ENCODE measurements around the gene CORO1C.
"Not testable (repeated sequence)": the region's sequence is repeated elsewhere in the genome, so short reads cannot be mapped to it uniquely, and the experiment has no call there.

The CORO1C gene

DNA sequence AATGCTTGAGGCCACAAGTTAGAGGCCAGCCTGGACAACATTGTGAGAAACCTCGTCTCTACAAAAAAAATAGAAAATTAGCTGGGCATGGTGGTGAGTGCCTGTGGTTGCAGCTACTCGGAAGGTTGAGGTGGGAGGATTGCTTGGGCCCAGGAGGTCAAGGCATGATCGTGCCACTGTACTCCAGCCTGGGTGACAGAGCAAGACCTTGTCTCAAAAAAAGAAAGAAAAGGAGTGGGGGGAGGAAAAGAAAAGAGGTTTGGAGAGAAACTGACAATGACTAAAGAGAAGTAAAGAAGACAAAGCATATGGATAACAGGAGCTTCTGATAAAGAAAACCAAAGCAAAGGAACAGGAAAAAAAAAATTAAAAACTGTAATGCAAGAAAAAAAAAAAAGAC lies 60.2 kb downstream of the CORO1C start:
- no peak for DNase-seq

DNA sequence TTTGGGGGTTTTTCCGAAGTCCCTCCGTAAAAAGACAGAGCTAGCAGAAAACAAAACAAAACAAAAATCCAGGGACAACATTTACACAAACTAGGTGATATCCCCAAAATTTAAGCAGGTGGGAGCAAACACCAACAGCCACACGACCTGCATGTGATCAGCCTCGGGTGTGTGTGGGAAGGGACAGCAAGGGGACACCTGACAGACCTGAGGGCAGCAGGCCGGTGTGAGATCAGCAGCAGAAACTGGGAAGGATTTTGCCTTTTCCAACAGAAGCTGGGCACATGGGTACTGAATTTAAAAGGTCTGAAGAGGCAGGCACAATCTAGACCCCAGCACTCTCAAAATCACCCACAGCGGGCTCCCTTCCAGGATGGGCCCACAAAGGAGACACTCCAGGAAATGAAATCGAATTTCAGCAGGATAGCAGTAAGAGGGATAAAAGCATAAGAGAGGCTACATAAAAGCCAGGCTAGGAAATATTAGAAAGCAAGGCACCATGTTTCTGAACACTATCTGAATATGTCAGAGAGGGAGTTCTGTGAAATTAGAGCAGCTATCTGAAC lies 61.2 kb downstream of the CORO1C start:
- DNase-seq = no peak

DNA sequence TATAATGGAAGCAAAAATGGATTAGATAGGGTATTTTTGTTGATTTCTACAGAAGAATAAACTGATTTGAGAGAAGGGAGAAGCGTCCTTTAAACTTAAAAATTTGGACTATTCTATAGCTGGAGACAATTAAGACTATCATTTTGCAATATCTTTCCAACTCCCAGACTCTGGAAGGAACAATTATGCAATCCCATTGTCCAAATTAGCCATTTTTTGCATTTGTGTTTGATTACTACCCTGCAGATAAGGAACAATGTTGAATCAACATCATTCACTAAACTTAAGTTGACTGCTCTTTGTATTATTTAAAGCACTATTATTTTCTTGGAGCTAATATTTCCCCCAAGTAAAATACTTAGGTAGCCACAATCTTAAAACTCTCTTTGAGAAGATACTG lies 62.8 kb downstream of the CORO1C start:
- no peak for DNase-seq

DNA sequence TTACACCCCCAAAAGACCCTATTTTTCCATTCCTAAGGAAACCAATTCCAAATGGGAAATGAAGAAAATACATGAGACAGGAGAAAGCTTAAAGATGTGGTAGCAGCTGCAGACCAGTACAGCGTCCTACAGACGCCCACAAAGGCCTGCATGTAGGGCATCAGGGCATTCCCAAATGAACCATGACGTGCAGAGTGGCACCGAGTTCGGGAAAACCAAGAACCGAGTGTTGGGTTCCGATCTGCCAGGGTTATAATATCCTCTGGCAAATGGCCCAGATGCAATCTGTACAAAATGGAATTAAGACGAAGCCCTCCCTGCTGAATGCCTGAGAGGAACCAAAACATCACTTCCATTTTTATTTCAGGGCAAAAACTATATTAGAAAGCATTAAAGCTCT lies 63.3 kb downstream of the CORO1C start:
- no peak for DNase-seq

DNA sequence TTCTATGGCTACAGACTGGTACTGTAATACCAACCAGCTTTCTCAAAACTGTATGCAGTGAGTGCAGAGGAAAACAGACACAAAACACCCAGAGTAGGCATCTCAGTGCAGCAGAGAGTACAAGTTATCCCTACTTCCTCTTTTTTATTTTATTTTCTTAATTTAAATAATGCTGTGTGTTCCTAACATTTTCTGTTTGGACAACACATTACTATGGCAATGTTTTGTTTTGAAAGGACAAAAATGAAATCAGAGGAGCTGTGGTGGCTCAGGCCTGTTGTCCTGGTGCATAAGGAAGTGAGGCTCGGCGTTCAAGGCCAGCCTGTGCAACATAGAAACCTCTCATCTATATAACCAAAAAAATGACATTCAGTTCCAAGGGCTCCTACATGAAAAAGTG lies 64.0 kb downstream of the CORO1C start:
- DNase-seq = no peak

DNA sequence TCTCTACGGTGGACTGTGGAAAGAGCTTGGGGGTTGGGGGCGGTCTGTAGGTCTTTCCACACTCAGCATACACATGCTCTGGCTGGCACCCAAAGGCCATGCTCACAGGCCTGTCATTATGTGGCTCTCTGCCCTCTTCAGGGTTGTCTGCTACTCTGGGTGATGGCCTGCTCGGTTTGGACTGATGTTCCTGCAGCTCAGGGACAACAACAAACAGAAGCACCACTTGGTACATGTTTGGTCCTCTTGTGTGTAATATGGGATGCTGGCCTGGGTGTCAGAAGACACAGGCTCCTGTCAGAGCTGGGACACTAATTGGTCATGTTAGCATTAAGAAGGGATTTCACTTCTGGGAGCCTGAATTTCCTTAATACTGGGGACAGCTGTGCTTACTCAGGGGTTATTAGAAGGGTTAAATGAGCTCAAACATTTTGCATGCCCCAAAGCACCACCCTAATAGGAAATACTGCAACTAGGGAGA lies 64.9 kb downstream of the CORO1C start:
- DNase-seq = no peak

DNA sequence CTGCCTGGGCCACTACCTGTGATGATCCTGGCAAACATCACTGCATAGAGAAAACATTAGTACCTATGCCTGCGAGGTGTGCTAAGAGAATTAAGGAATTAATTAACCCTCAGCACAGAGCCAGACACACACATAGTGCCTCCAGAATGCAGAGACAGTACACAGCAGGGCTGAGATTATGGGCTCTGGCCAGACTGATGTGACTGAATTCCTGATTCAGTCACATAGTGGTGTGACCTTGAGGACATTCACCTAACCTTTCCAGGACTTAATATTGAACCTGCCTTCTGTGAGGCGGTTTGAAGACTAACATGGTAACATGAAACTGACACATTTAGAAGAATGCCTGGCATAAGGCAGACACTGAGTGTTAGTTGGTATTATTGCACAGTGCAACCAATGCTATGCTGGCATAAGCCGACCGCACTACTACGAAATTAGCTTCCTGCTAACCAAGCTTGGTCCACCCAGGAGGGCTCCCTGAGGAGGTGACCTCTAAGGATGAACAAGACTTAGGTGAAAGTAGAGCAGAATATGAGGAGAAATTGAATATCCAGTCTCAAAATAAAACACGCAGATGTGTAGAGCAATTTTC lies 65.6 kb downstream of the CORO1C start:
- no peak for DNase-seq

DNA sequence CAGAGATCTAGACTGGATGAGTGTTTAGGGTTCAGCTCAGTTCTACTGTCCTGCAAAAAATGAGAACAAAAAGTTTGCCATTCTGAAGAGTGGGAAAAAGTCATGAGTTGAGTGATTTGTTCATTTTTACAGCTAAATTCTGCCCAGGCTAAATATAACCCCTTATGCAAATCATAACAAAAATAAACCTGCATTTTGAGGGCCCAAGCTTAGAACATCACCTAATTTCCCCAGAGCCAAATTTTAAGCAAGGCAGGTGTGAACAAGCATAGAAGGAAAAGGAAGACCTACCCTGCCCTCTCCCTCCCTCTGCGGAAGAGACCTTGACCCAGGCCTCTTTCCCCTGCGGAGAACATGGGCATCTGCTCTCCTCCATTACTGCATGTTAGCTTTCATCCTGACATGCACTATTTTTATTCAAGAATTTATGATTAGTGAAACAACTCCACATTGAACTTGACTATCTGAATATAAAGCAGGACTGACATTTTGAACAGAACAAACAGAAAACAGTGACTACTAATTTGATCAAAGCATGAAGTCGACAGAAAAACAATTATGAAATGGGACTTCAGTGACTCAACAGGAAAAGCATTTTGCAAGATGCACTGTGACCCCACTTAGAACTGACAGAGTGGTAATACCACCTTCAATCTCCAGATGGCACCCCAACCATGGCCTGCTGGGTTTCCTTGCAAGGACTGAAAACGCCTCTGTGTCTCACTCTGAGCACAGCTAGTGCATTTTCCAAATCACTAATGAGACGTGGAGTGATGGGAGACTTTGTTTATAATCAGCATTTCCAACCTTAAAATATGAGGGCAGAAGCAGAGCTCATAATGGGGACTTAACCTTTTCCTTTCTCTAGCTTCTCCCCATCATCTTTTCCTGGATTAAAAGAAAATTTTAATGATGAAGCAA lies 66.7 kb downstream of the CORO1C start:
- peak; percentile 71 to 79 for DNase-seq

DNA sequence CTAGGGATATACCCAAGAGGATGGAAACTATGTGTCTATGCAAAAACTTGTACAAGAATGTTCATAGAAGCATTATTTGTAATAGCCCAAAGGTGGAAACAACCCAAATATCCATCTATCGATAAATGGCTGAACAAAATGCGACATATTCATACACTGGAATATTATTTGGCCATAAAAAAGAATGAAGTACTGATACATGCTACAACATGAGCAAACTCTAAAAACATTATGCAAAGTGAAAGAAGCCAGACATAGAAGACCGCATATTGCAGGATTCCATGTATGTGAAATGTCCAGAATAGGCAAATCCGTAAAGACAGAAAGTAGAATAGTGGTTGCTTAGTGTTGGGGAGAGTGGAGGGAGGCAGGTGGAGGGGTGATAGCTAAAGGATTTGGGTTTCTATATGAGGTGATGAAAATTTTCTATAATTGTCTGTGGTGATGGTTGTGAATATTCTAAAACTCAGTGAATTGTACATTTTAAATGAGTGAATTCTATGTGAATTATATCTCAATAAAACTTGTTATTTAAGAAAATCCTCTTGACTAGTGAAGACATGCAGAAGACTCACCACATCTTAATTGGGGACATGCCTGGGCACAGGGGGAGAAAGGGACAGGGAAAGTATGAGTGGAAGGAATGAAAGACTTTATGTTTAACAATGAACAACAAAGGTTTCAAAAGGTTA lies 67.8 kb downstream of the CORO1C start:
- DNase-seq = no peak

DNA sequence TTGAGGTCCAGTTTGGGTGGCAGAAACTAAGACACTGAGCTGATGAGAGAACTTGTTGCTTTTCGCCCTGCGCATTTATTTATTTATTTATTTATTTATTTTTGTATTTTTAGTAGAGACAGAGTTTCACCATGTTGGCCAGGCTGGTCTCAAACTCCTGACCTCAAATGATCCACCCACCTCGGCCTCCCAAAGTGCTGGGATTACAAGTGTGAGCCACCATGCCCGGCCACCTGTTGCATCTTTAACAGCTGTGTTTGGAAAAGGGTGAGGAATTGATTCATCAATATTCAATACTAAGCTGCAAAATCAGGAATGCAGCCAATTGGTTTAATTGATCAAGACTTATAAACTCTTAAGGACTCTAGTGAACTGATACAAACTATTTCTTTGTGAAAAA lies 73.2 kb downstream of the CORO1C start:
- not testable (repeated sequence) for DNase-seq

DNA sequence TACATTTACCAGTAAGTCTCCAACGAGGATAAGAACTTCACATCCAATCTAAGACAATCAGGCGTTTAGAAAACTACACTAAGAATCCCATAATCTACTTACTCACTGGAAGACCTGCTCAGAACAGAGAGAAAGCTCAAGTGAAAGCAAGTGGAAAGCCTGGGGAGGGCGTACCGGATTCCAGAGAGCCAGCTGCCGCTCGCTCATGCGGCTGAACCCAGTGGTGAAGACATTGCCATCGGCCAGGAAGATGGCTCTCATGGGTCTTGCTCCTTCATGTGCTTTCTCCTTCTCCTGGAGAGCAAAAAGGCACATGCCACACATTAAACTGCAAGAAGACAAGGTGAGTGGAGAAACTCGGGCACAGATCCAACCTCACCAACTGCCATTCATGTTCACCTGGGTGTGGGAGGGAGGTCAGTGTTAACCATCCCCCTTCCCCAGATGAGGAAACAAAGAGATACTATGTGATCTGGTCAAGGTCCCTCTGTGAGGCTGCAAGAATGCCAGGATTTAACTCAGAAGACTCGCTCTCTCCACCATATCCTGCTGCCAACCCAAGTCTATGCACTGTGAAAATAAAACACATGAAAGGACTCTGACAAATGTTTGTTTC lies 74.1 kb downstream of the CORO1C start:
- DNase-seq = no peak

DNA sequence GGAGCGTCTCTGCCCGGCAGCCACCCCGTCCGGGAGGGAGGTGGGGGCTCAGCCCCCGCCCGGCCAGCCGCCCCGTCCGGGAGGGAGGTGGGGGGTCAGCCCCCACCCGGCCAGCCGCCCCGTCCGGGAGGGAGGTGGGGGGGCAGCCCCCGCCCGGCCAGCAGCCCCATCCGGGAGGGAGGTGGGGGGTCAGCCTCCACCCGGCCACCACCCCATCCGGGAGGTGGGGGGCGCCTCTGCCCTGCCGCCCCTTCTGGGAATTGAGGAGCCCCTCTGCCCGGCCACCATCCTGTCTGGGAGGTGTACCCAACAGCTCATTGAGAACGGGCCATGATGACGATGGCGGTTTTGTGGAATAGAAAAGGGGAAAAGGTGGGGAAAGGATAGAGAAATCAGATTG lies 75.1 kb downstream of the CORO1C start:
- not testable (repeated sequence) for DNase-seq

DNA sequence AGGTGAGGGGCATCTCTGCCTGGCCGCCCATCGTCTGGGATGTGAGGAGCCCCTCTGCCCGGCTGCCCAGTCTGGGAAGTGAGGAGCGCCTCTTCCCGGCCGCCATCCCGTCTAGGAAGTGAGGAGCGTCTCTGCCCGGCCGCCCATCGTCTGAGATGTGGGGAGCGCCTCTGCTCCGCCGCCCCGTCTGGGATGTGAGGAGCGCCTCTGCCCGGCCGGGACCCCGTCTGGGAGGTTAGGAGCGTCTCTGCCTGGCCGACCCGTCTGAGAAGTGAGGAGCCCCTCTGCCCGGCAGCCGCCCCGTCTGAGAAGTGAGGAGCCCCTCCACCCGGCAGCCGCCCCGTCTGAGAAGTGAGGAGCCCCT lies 75.5 kb downstream of the CORO1C start:
- DNase-seq = not testable (repeated sequence)

DNA sequence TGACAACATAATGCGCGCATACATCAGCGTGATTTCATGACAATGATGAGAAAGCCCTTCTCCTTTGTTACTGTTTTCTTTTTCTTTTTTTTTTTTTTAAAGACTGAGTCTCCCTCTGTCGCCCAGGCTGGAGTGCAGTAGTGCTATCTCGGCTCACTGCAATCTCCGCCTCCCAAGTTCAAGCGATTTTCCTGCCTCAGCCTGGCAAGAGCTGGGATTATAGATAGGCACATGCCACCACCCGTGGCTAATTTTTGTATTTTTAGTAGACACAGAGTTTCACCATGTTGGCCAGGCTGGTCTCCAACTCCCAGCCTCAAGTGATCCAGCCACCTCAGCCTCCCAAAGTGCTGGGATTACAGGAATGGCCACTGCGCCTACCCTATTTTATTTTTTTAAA lies 76.7 kb downstream of the CORO1C start:
- DNase-seq = not testable (repeated sequence)

DNA sequence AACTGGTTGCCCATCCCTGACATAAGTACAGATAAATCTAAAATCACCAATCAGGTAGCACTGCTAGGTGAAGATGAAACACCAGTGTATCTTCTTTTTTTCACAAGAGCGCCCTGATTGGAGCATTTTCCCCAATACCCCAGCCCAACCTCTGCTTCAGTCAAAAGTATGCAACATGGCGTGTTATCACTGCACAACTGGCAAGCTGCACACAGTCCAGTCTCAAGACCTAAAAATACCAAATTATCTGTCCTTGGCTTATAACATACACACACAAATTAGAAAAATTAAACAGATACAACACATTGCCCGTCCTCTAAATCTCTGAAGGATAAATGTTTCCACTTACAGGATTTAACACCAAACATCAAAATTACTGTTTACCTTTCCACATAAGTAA lies 77.4 kb downstream of the CORO1C start:
- no peak for DNase-seq

DNA sequence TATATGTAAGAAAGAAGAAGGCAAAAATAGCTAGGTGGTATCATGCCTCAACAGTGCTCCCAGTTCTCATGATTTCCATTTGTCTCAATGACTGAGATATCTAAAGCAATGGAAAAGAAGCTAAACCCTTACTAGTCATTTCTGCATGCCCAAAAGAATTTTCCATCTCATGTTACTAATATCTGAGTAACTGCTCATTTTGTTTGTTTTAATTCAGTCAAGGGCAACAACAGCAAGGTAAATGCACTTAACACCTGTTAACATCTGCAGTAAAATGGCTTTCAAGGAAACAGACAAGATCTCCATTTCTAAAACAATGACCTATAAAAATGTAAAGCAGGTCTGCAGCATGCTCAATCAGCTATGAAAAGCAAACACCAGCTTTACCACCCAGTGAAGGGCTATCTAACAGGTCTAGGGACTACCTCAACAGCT lies 78.2 kb downstream of the CORO1C start:
- DNase-seq = no peak

DNA sequence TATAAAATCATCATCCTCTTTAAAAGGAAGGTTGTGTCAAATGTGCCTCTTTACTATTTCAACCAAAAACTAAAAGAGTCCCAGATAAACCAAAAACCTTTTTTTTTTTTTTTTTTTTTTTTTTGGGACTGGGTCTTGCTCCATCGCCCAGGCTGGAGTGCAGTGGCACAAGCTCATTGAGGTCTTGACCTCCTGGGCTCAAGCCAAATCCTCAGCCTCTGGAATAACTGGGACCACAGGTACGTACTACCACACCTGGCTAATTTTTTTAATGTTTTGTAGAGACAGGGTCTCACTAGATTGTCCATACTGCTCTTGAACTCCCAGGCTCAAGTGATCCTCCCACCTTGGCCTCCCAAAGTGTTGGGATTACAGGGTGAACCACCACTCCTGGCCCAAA lies 81.2 kb downstream of the CORO1C start:
- DNase-seq = no peak

DNA sequence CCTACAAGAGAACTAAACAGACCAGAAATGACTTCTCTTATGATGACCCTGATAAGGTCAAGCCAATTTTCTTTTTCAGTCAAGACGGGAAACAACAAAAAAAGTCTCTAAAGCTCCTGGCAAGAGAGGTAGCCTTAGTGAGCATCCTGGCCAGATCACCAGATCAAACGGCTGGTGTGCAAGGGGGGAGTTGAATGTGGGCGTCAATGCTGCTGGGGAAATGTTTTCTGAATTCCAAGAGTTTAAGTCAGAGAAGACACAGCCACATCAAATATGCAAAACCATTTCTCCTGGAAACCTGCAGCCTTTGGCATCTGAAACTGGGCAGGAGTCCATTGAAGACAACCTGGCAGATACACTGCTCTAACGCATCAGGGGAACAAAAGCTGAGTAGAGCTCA lies 81.6 kb downstream of the CORO1C start:
- DNase-seq = no peak

DNA sequence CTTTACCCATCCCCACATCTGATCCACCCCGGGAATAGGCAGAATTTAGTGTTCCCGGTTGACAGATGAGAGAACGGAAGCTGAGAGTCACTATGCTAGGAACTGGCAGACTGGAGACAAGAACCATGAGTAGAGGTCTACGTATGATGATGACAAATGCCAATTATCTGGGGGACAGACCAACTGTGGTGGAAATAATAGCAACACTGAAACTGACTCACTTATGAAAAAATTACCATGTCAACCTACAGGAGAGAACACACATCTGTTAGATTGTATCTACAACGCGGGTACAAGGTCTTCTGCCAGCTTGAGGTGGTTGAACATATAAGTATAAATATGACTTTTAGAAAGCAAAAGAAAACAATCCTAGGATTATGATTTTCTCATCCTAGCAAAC lies 82.2 kb downstream of the CORO1C start:
- no peak for DNase-seq

DNA sequence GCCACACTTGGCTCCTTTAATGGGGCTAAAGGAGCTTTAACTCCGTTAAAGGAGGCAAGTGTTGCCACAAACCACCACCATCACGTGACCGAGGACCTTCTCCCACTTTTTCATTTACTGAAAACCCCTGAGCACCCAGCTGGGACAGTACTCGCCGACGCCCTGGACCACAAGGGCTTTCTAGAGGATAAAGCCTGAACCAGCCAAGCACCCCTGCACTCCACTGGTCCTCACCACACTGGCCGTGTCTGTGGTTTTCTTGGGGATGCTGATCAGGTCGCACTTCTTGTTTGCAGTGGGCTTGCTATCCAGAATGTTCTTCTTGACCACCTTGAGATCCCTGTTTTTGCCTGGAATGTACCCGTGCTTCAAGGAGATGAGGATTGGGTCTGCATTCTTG lies 82.9 kb downstream of the CORO1C start:
- no peak for DNase-seq

DNA sequence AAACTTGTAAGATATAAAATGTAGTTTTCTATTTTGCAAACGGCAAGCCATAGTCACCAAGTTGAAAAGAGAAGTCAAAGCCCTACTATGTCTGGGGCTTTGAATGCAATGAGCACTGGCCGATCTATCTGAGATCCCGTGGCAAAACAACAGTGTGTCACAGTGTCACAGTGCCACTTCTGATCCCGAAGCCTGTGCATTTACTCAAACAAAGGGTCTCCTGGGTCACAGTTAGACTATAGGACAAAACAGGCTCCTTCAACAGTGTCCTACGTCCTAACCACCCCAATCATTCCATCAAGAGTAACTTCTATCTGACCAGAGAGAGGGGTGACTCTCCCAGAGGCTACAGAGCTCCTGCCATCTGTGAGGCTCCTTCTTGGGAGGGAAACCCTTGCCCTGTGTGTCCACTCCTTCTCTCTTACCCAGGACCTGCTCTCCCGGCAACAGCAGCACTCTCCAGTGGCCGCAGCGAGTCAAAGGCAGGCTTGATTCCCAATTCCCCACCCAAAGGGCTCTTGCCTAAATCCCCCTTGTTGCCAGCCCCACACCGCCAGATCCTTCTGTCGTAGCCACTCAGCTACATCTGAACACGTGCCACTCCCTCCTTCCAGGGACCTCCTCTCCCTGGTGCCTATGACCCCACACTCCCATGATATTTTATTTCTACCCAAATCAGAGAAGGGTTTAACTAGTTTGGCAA lies 83.6 kb downstream of the CORO1C start:
- DNase-seq = no peak
